HG03521 (cell line): Measurements from ENCODE around the gene RAD18.

ENCODE experiments used
- ATAC-seq: cut with Tn5 transposase; IDR thresholded peaks from one replicate; pipeline ENCODE4 v1.9.1; 2021; ENCODE audit warnings: mild to moderate bottlenecking, moderate library complexity; ENCODE audit not compliant: unreplicated experiment

Gene RAD18

DNA sequence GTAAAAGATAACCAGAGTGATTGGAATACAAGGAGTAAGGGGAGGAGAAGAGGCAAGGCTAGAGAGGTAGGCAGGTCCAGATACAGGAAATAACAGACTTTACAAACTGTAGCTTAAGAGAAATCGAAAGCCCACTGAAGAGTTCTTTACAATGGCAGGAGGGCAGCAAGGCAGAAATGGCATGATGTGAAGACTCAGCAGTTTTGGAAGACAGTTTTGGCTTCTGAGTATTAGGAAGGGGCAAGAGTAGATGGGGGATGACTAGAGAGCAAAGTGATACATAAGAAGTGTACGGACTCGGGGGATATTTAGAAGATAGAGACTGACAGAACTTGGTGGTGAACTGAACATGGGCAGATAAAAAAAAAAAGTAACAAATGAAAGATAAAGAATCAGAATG is 54.1 kb downstream of the RAD18 start:
- ATAC-seq: no peak

DNA sequence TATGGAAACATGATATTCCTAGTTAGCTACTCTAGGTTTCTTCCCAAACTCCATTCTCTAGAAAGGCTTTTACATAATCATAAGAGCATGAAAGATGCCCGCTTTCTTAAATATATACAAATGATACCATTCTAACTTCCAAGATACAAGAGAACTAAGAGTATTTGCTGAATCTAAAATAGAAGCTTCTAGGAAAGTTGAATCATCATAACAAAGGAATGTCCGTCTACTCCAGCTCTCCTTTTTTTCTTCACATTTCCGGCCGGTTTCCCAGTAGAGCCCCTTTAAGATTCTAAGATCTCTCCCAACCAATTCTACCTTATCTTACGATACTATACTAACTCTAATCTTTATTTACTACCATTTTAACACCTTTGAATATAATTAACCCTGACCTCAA is 60.1 kb downstream of the RAD18 start:
- no peak for ATAC-seq

DNA sequence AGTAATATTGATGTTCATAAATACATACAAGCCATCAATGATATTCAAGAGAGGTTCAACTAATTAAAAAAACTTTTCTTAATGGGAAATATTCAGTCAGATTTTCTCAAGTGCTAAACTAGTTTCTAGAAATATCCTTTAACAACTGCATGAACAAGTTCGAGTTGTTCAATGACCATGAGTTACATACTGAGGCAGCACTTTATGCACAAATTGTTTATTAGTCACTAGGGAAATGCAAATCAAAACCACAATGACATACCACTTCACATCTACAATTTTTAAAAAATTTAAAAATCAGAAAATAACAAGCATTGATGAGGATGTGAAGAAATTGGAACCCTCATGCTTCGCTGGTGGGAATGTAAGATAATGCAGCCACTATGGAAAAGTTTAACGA is 62.4 kb downstream of the RAD18 start:
- ATAC-seq: no peak

DNA sequence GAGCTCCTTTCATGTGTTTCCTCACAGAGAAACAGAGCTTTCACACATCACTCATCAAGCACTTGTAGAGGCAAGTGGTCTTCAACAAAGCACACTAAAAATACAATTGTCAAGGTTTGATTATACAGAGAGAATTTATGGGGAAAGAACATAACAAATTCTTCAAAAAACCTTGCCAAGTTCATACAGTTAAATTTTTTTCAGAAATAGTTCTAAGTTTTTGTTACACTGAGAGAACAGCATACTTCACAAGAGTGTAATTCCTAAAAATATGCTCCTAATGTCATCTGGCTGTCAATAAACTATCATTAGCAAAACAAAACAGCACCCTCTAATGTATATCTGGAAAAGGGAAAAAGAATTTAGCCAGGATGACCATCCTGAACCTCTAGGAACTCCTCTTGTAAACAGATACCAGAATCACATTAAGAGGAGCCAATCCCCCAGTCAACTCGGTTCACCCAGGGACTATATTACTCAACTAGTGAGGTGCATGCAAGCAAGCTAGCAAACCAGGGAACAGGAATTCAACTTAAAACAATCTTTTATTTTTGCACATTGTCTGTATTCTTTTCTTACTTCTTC is 63.3 kb downstream of the RAD18 start:
- no peak for ATAC-seq

DNA sequence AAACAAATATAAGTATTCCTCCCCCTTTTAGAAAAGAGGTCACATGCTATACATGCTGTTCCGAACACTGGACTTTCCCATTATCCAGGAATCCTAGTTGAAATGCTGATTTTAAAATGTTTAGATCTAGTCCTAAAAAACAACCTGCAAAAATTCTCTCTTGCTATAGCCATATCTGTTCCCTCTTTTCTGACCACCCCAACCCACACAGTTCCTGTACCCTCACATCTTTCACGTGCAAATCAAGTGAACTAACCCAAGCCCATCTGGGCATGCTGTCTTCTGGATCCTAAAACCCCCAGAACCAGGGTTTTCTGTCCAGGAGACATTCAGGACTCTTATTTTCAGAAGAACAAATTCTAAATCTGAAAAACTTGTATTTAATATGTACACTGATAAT is 67.4 kb downstream of the RAD18 start:
- ATAC-seq: no peak

DNA sequence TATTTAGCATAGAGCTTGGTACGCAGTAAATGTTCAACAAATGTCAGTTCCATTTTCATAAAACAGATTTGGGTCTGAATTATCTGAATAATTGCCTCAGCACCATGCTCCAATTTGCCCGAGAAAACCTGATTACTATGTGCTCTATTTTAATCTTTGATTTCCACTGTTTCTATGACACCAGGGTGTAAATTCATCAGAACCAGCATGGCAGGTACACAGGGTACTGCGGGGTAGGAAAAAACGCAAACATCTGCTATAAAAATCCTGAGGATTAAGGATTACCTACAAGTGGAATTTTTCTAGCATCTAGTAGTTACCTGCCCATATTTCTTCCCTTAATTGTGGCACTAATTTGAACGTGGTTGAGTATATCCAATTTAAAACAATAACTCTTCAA is 70.3 kb downstream of the RAD18 start:
- ATAC-seq: no peak

DNA sequence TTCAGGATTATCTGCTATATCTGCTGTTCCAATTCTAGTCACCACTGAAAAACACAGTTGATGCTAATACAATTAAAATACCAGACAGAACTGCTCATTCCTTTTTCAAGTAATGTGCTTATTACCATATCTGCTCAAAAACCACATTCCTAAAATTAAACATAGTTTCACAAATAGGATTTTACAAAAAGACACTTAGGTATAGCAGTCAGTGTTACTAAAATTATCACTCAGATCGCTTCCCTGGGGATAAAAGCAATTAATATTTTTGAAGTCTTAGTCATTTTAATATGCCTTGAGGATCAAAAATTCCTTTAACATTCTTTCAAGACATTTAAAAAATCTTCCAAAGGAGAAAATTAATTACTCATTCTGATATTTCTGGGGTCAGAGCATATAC is 71.5 kb downstream of the RAD18 start:
- ATAC-seq: no peak

DNA sequence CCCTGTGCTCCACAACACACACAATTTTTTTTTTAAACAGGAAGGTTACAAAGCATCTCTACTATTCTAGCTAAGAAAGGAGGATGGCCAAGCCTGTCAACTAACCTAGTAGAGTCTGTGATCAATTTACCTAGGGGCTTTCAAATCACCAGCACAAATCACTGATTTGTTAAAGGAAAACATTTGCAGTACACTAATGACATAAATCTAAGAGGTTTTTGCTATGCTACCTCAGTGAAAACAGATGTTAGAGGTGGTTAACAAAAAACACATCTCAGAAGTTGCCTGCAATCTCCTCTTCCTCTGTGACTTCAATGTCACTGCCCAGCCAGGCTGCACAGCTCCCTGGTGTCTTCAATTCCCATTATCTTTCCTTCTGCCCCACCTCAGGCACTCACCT is 72.0 kb downstream of the RAD18 start:
- no peak for ATAC-seq

DNA sequence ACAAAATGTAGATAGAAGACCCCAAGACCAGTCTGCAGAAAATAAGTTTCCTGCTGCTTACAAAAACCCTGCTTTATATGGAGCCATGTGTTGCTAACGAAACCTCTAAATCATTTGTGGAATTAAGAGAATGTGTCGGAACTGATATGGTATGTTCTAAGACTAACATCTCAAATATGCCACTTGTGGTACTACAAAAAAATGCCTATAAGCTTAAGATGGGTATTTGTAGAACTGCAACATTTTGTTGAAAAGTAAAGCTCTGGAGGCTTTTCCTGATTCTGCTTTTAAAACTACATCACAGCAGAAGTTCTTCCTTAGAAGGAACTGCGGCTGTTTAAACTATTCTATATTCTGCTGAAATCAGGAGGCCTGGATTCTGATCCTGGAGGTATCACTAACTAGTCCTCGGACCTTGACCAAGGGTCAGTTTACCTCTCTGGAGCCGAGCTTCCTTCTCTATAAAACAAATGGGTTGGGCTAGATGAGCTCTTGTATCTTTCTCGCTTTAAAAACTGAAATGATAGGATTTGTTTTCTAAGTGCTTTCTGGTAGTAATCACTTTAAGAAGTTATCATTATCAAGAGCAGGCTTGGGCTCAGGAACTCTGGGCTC is 74.9 kb downstream of the RAD18 start:
- ATAC-seq: no peak

DNA sequence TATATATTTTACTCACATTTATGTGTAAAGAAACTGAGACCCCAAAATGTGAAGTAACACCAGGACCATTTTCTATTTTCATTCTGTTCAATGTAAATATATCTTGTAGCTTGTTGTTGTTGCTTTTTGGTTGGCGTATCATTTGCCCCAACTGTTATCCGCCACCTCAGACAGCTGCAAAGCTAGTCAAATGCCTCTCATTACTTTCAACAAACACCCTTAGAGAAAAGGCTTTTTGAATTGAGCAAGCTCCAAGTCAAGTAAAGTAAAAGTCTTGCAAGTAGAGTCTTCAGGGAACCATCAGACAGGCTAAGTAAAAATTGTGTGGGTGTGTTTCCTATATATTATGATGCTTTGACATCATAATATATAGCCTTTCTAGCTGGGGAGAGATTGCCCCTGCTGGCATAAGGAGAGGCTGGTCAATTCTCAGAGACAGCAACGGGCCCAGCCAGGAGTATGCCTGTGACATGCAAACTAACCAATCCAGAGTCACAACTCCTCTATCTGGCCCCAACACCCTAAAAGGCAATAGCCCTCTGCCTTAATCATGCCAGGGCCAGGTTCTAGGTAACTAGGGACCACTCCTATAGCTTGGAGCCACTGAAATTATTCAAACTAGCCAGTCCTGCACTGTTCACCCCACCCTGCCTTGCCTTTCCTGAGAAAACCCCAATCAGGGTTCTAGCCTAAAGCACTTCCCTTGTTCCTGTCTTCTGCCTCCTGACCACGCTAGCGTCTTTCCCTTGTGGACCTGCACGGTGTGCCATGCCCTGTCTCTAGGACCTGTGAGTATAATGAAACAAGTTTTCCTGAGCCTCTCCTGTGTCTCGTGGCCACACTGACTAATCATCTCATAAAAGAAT is 75.6 kb downstream of the RAD18 start:
- ATAC-seq: no peak

DNA sequence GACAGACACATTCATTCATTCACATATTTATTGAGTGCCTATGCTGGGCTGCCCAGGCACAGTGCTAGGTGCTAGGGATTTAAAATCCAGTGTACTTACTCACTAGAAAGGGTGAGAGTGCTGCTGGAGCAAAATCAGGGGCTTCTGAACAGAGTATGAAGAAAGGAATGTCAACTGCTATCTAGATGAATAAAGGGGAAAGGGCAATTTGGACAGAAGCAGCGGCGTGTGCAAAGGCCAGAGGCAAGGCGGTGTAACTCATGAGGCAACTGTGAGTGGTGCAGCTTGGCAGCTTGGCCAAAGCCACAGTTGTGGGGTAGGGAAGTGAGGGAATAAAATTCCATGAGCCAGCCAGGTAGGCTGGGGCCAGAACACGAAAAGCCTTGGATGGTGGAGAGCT is 76.7 kb downstream of the RAD18 start:
- no peak for ATAC-seq

DNA sequence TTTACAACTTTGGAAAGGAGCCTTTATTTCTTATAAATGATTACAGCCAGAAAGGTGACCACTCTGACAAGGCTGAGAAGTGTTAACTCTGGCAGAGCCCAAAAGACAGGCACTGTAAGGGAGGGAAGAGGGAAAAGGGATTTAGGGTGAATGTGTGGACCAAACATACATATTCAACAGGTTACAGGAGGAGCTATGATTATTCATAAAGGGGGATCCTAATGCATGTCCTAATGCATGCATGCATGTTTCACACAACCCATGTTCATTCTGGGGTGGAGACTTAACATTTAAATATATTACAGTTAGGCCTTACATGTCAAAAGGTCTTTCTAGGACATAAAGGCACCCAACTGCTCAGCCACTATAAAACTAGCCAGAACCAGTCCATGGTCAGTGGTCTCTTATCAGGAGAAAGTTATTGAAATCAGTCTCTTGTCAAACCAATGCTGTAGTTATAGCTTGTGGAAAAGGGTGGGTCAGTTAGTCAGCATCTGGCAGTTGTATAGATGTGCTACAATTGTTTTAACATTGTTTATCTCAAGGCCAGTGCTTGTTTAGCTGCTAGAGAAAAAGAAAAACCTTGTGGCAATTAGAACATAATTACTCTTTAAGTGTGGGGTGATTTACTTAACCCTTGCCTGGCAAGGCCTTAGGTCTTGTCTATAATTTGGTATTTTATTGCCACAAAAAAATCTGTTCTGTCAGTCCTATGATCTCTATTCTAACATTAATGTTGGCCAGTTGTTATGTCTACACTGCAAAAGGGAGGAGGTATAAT is 77.5 kb downstream of the RAD18 start:
- ATAC-seq: no peak

DNA sequence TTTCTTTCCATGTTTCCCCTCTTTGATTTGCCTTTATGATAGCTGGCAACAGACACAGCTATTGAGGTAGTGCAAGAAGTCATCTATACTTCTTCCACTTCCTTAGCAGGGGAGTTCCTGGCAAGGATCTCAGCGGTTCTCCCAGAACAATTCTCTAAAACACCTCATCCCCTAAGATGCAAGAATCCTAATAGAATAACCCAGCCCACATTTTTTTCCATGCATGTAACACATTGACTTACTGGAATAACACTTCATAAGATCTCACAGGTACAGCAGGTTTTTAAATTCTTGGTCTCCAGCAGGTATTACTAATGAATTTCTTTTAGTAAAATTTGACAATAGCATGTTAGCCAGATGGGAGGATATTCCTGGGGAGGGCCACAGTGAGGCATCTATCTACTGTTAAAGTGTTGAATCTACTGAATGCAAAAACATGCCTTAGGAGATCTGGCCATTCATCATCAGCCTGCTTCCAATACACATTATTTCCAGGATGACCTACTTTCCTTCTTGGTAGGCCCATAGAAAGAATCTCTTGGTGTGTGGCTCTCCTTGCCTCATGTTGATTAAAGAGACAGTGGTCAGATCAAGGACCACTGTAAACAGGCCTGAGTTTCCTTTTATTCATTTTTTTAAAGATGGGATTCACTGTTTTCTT is 78.5 kb downstream of the RAD18 start:
- no peak for ATAC-seq

DNA sequence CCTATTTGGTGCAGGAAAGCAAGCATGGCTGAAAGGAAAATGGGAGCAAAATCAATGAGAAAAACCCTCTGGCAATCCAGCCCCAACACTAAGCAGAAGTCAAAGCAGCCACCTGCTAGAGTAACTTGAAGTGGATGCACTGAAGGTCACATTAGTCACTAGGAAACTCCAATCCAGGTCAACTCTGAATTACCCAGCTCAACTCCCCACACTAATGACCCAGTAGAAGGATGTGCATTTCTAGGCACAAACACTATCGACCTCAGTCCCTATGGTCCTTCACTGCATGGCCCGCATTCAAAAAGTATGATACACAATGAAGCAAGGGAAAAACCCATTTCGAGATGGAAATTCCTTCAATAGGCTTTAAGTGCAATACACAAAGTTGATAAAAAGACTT is 80.6 kb downstream of the RAD18 start:
- no peak for ATAC-seq

DNA sequence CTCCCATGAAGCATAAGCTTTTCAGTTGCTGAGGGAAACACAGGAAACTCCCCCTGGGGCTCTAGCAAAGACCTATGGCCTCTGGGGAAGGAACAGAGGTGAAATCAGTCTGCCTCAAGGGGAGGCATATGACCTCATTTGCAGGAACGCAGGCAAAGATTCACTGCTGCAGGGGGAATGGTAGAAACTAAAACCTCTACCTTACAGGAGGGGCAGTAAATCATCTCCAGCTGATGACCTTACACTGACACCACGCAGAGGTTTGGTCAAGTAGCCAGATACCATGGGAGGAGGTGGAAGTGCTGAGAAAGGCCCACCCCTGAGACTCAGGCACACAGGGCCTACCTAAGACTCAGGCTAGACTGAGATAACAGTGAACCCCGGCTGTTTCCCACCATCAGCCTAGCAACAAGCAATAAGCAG is 81.1 kb downstream of the RAD18 start:
- no peak for ATAC-seq

DNA sequence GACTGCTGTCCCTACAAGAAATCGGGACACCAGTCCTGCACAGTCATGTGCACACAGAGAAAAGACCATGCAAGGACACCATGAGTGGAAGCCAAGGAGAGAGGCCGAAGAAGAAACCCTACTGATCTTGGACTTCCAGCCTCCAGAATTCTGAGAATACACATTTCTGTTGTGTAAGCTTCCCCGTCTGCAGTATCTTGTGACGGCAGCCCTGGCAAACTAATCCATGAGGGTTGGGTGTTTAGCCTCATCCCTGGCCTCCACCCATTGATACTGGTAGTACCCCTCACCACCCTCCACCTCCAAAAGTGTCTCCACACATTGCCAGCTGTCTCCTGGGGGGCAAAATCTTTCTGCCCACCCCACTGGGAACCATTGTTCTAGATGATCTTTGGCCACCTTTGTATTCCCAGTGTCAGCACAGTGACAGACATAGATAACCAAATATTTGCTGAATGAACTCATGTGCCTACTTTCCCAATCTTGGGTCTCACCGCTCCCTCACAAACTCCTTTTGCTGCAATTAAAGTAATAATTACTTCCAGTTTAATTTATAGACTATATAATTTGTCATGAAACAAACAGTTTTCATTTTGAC is 83.8 kb downstream of the RAD18 start:
- no peak for ATAC-seq

DNA sequence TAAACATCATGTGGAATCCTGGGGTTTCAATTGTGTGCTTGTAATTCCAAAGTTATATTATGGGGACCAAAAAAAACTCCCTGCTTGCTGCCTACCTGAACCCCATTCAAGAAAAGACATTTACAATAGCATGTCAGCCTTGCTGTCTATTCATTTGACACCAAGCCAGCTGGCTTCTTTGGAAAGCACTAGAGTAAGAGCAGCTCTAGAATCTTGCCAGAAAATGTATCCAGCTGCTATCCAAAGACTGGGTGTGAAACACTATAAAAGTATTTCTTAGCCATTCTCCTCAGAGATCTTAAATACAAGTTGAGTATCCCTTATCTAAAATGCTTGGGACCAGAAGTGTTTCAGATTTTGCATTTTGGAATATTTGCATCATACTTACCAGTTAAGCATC is 87.4 kb downstream of the RAD18 start:
- no peak for ATAC-seq

DNA sequence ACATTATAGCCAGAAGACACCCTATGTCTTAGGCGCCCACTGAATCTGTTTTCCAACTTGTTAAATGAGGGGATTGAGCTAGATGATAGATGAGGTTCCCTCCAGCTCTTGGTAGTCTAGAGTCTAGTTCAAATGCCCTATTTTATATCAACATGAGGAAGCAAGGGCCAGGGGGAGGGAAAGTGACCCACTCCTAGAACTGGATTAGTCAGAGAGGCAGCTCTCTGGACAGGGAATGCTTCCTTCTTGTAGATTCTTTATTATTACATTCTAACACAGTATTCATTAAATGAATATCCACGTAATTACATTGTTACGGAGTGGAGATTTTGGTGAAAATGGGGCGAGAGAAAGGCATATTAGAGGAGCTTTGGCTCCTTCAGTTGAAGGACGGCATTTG is 89.5 kb downstream of the RAD18 start:
- ATAC-seq: no peak

DNA sequence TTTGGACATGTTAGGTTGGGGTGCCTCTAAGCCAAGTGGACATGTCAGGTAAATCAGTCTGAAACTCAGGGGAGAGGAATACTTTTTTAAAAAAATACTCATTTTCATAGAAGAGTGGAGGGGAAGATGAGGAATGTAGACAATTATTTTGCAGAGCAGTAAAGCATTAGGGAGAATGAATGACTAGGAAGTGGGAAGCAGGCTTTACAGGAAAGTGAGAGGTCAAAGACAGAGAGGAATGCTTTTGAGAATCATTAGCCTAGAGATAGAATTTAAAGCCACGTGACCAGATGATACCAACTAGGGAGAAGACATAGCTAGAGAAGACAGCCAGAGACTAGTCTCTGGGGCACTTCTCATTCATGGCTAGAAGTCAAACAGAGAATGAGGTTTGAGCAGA is 91.0 kb downstream of the RAD18 start:
- no peak for ATAC-seq

DNA sequence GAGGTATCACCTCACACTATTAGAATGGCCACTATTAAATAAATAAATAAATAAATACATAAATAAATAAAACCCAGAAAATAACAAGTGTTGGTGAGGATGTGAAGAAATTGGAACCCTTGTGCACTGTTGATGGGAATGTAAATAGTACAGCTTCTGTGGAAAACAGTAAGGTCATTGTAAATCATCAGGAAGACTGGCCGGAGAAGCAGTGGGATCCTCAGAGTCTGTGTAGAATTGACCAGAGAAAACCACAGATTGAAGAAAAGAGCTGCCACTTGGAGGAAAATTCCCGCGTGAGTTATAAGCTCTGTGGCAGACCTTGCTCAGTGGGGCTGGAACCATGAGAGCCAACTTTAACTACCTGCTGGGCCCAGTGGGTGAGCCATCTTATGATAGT is 92.0 kb downstream of the RAD18 start:
- ATAC-seq: no peak

DNA sequence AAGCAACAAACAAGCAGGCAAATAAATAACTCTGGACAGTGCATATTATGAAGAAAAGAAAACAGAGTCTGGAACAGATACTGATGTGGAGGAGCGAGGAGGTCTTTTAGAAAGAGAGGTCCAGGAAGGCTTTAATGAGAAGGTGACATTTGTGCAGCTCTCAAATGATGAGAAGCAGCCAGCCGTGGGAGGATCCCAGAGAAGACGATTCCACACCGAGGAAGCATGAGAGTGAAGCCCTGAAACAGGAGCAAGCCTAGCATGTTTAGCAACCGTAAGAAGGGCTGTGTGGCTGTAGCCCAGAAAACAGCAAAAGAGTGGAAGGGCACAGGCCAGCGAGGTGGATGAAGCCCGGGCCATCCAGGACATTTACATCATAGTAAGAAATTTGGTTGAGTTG is 93.1 kb downstream of the RAD18 start:
- no peak for ATAC-seq
